T-cell (primary cell): Measurements from ENCODE around the gene SLITRK4. TPM values are rescaled to one million over a fixed set of nuclear protein-coding genes. Genes with fewer than 3 reads are reported as not detected.

Source experiments
- ATAC-seq, 4 experiments: fragments of 200-7000 bp in 3 of 4; fragments of 150-1000 bp in 1 of 4; cut with Tn5 transposase; replicated peaks in 1 of 4; 1 replicate in 3 of 4; 2 replicates in 1 of 4; pipeline ENCODE4 v1.10.0; 2021; ENCODE audit warnings: moderate library complexity in 3 of 4, mild to moderate bottlenecking in 2 of 4, moderate number of reproducible peaks in 1 of 4
- CTCF ChIA-PET, 2 donors: fragments of 300-600 bp; sonication (Branson Sonifier 250); formaldehyde crosslinking; loops; one replicate each; lab custom pipeline; 2022; ENCODE audit warnings: antibody characterized with exemption in 2 of 2; lab: Charles Lee
- POLR2A ChIA-PET, 2 donors: fragments of 300-600 bp; sonication (Branson Sonifier 250); formaldehyde crosslinking; loops; one replicate each; lab custom pipeline; 2022; ENCODE audit warnings: antibody characterized with exemption in 2 of 2; lab: Charles Lee
- DNase-seq, 35 experiments: peaks; one replicate each; pipeline versions ENCODE4 v3.0.0 to v3.0.0-alpha.2; 2013 to 2023
- H3K27ac ChIP-seq: one replicate; pipeline ENCODE4 v1.5.1; 2013; ENCODE audit warnings: low read length
- H3K27me3 ChIP-seq, 2 experiments: replicated peaks in 1 of 2; 1 replicate in 1 of 2; 2 replicates in 1 of 2; pipeline versions ENCODE4 v1.6.1 to v1.7.0; 2013; ENCODE audit warnings: low read length in 1 of 2, mixed read lengths in 1 of 2; ENCODE audit not compliant: control insufficient read depth in 2 of 2, insufficient read depth in 2 of 2; ENCODE audit errors: extremely low read depth in 1 of 2
- H3K36me3 ChIP-seq, 2 donors: 1 replicate in 1 of 2; 2 replicates in 1 of 2; pipeline versions ENCODE4 v1.6.1 to v1.7.0; 2013; ENCODE audit warnings: low read length in 1 of 2; ENCODE audit not compliant: control insufficient read depth in 2 of 2, insufficient read depth in 1 of 2; ENCODE audit errors: extremely low read depth in 1 of 2
- H3K4me1 ChIP-seq, 2 experiments: 1 replicate in 1 of 2; 2 replicates in 1 of 2; pipeline versions ENCODE4 v1.6.1 to v1.7.0; 2013; ENCODE audit warnings: low read length in 2 of 2, mixed read lengths in 1 of 2; ENCODE audit not compliant: insufficient read depth in 2 of 2, control insufficient read depth in 1 of 2; ENCODE audit errors: extremely low read depth in 1 of 2
- H3K4me3 ChIP-seq, 2 donors: 1 replicate in 1 of 2; 2 replicates in 1 of 2; pipeline versions ENCODE4 v1.5.1 to v1.7.0; 2013; ENCODE audit warnings: mild to moderate bottlenecking in 2 of 2, low read length in 1 of 2, moderate library complexity in 1 of 2; ENCODE audit not compliant: control insufficient read depth in 1 of 2; ENCODE audit errors: extremely low read depth in 1 of 2
- H3K9me3 ChIP-seq: 2 replicates; pipeline ENCODE4 v1.7.0; 2013
- H3K27ac Mint-ChIP-seq, 2 donors: one replicate each; pipeline ENCODE4 v1.8.0; 2020 to 2021; ENCODE audit warnings: mild to moderate bottlenecking in 2 of 2, mixed read lengths in 2 of 2
- H3K27me3 Mint-ChIP-seq, 2 donors: one replicate each; pipeline ENCODE4 v1.8.0; 2021 to 2022; ENCODE audit warnings: mixed read lengths in 2 of 2
- H3K36me3 Mint-ChIP-seq: one replicate; pipeline ENCODE4 v1.8.0; 2021; ENCODE audit warnings: mixed read lengths
- H3K4me1 Mint-ChIP-seq, 3 donors: one replicate each; pipeline ENCODE4 v1.8.0; 2020 to 2022; ENCODE audit warnings: mixed read lengths in 3 of 3, mild to moderate bottlenecking in 1 of 3
- H3K4me3 Mint-ChIP-seq, 3 donors: one replicate each; pipeline ENCODE4 v1.8.0; 2020 to 2022; ENCODE audit warnings: mild to moderate bottlenecking in 3 of 3, mixed read lengths in 3 of 3, moderate library complexity in 3 of 3
- H3K9me3 Mint-ChIP-seq, 3 donors: one replicate each; pipeline ENCODE4 v1.8.0; 2020 to 2022; ENCODE audit warnings: mixed read lengths in 3 of 3
- WGBS: methylation state at CpG from one replicate; pipeline ENCODE4 v1.1.5; 2013; ENCODE audit warnings: missing lambda C conversion rate; ENCODE audit not compliant: insufficient coverage; 5-methylcytosine and 5-hydroxymethylcytosine counted together
- total RNA-seq, 35 experiments: library from RNA in 6 of 35; stranded (reverse) in 6 of 35; fragments of 120-200 nt in 1 of 35; gene quantifications; one replicate each; pipeline versions ENCODE4 v1.2.1 to v1.2.4 and lab custom pipeline; 2013 to 2026

Gene SLITRK4
- total RNA-seq, 5 donors from 2014 or later (not counting 1 experiment from before 2014, with no cell fraction given) = not detected

DNA sequence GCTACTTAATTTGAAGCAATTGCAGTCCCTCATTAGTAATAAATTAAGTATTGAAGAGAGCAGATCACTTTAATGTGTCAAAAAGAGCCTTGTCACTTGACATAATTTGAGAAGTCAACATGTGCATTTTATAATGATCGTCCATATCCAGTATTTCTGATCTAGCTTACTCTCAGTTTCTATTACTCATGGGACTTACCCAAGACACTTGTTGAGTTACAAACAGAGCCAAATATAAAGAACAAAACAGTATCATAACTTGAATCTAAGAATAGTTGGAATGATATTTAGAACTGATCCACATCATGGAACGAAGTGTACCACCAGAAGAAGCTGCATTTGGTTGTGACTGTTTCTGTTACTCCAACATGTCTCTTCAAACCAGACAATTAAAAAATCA is 54.7 kb downstream of the SLITRK4 start:
- peaks cover 0 to 6% of the 10 kb centered on the region in 2 donors for H3K27me3 Mint-ChIP-seq
- H3K4me3 Mint-ChIP-seq = no peak overlapping the region
- H3K36me3 ChIP-seq = no peaks in the 10 kb centered on the region
- no peak overlapping the region for H3K27ac ChIP-seq
- no peak for DNase-seq
- CTCF ChIA-PET = no interaction called here
- H3K27ac Mint-ChIP-seq = no peak overlapping the region
- H3K27me3 ChIP-seq = no peaks in the 10 kb centered on the region
- ATAC-seq = no peak
- no peak overlapping the region for H3K4me3 ChIP-seq
- POLR2A ChIA-PET = no interaction called here
- no peaks in the 10 kb centered on the region for H3K4me1 ChIP-seq
- H3K4me1 Mint-ChIP-seq = no peaks in the 10 kb centered on the region
- no peaks in the 10 kb centered on the region for H3K36me3 Mint-ChIP-seq
- no peaks in the 10 kb centered on the region for H3K9me3 ChIP-seq
- WGBS = no CpG with 5 or more reads among the region's 2 CpGs
- H3K9me3 Mint-ChIP-seq = peaks cover 0 to 6% (median 5%) of the 10 kb centered on the region in 3 donors

DNA sequence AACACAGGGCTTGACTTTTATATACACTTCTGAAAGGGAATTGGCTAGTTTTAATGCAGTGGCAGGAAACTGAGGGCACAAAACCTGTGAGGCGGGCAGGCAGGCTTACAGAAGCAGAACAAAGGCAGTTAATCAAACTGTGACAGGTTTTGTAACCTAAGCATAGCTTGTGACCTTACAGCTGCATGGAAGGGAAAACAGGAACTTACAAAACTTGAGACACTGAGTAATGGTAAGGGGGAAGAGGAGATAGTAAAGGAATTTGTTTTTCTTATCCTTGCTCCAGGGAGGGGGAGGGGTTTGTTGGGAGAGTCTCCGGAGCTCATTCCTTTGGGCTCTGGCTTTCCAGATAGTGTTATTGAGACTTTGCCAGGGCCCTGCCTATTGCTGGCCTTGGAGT is 55.6 kb downstream of the SLITRK4 start:
- no peak overlapping the region for H3K4me3 ChIP-seq
- peaks cover 0 to 6% of the 10 kb centered on the region in 2 donors for H3K27me3 Mint-ChIP-seq
- H3K36me3 ChIP-seq = no peaks in the 10 kb centered on the region
- DNase-seq = no peak
- no peaks in the 10 kb centered on the region for H3K9me3 ChIP-seq
- no peak for ATAC-seq
- no peak overlapping the region for H3K27ac ChIP-seq
- ChIA-PET POLR2A (no interaction called here), CTCF (no interaction called here)
- 0% methylated on average over 1 of the region's 2 CpGs for WGBS
- no peaks in the 10 kb centered on the region for H3K4me1 Mint-ChIP-seq
- H3K9me3 Mint-ChIP-seq = peaks cover 0 to 6% (median 5%) of the 10 kb centered on the region in 3 donors
- H3K36me3 Mint-ChIP-seq = no peaks in the 10 kb centered on the region
- no peaks in the 10 kb centered on the region for H3K4me1 ChIP-seq
- no peak overlapping the region for H3K4me3 Mint-ChIP-seq
- H3K27me3 ChIP-seq = no peaks in the 10 kb centered on the region
- H3K27ac Mint-ChIP-seq = no peak overlapping the region

Other genes with a start within 250 kb of the SLITRK4 start
- gene SPANXN3, start 118.6 kb downstream of the SLITRK4 start, total RNA-seq = not detected
- gene SPANXN2, start 84.7 kb upstream of the SLITRK4 start, total RNA-seq = not detected
- not detected for gene UBE2NL, start 248.0 kb upstream of the SLITRK4 start, total RNA-seq